Right cardiac atrium (tissue), 5 donors: ENCODE data around the gene PTPN11. TPM values are rescaled to one million over a fixed set of nuclear protein-coding genes. Genes with fewer than 3 reads are reported as not detected.
"Not testable (repeated sequence)": the region's sequence is repeated elsewhere in the genome, so short reads cannot be mapped to it uniquely, and the experiment has no call there.

ENCODE experiments used
- ATAC-seq, 2 donors: fragments of 200-7000 bp; cut with Tn5 transposase; one replicate each; pipeline versions ENCODE4 v1.8.0 to v1.9.1; 2020; ENCODE audit warnings: moderate library complexity in 2 of 2, mild to moderate bottlenecking in 1 of 2
- DNase-seq, 3 donors: peaks; one replicate each; pipeline ENCODE4 v3.0.0-alpha.2; 2020
- H3K27ac ChIP-seq: one replicate; pipeline ENCODE4 v1.5.1; 2013; ENCODE audit warnings: mild to moderate bottlenecking, low read length, control low read depth, moderate library complexity
- H3K27me3 ChIP-seq: one replicate; pipeline ENCODE4 v1.6.1; 2013; ENCODE audit not compliant: control insufficient read depth, insufficient read depth
- H3K4me1 ChIP-seq: one replicate; pipeline ENCODE4 v1.6.1; 2013; ENCODE audit warnings: low read length; ENCODE audit not compliant: control insufficient read depth, insufficient read depth
- H3K4me3 ChIP-seq: one replicate; pipeline ENCODE4 v1.5.1; 2013; ENCODE audit warnings: low read length, control low read depth
- H3K9me3 ChIP-seq: one replicate; pipeline ENCODE4 v1.6.1; 2013; ENCODE audit warnings: low read length; ENCODE audit not compliant: control insufficient read depth
- WGBS: extraction: QIAGEN DNeasy Blood & Tissue Kit; methylation state at CpG from one replicate; pipeline ENCODE4 v1.1.7; 2013; 5-methylcytosine and 5-hydroxymethylcytosine counted together
- intact Hi-C, 4 donors: fragments of 100-400 bp; cut with DNase I; formaldehyde crosslinking; loops; one replicate each; pipeline versions ENCODE4 v1.11.0 to v1.14.0; 2022 to 2023
- polyA plus RNA-seq: library from polyadenylated mRNA; stranded (reverse); fragments of 200-250 nt; gene quantifications from one replicate; pipeline ENCODE4 v1.2.3, GENCODE V29; 2013
- total RNA-seq, 4 donors: library from RNA; stranded (reverse); fragmentation: NEBNext Ultra II Directional; extraction: Animal tissue kit (Norgen Biotek cat#: 25700); gene quantifications; one replicate each; pipeline ENCODE4 v1.2.1, GENCODE V29; 2021
- donor health status: healthy with polysubstance abuse.
- donor health status: DM: no; HTN: yes; CAD: no.
- donor health status: DM: no; HTN: no; CAD: no.
- donor health status: DM: no; HTN: yes; CAD: no; lungs with severe emphysema.
- donor health status: DM: yes; HTN: yes; CAD: no.

The PTPN11 gene
- total and polyA plus RNA-seq, 5 donors = 31.2 to 120 (median 98.2) TPM

DNA sequence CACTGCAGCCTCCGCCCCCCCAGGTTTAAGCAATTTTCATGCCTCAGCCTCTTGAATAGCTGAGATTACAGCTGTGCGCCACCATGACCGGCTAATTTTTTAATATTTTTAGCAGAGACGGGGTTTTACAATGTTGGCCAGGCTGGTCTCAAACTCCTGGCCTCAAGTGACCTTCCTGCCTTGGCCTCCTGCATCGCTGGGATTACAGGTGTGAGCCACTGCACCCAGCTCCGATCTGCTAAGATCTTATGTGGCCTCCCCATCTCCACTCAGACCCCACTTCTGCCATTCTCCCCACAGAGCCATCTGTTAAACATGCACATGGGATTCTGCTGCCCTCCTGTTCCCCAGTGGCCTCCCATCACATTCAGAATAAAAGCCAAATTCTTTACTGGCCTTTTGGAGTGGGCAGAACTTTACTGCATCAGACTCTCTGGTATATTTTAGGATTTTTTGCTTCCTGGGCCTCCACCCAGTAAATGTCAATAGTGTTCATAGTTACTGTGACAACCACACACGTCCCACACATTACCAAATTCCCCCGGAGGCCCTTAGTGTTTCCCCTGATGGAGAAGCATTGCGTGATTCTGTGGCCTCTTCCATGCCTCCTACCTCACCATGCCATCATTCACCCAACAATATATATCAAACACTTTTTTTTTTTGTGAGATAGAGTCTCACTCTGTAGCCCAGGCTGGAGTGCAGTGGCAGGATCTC, 96.3 kb downstream of the PTPN11 start:
- Histone ChIP-seq H3K4me1 (no peaks in the 10 kb centered on the region), H3K27ac (no peak overlapping the region), H3K9me3 (no peaks in the 10 kb centered on the region), H3K27me3 (no peaks in the 10 kb centered on the region), H3K4me3 (no peak overlapping the region)
- no peak for ATAC-seq
- WGBS = 74% methylated on average over 9 of the region's 9 CpGs
- intact Hi-C loops = no loop called here
- no peak for DNase-seq

DNA sequence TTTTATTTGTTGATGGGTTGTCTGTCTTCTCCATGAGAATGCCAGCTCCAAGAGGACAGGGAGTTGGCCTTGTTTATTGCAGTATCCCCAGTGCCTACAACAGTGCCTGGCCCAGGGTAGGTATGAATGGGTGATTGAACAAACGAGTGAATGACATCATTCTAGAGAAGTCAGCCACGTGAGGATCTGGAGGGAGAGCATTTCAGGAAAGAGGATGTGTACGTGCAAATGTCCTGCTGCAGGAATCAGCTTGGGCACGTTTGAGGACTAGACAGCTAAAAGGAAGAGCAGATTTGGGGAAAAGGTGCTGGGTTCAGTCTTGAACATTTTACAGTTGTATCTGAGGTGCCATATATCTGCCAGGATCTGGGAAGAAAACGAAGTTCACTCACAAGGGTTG, 97.1 kb downstream of the PTPN11 start:
- ATAC-seq = no peak
- no peak for DNase-seq
- Histone ChIP-seq H3K9me3 (no peaks in the 10 kb centered on the region), H3K4me3 (no peak overlapping the region), H3K27ac (no peak overlapping the region), H3K27me3 (no peaks in the 10 kb centered on the region), H3K4me1 (no peaks in the 10 kb centered on the region)
- intact Hi-C loops = no loop called here
- 73% methylated on average over 5 of the region's 5 CpGs for WGBS

GRCh38 chr12:112517730-112518364, 99.1 kb downstream of the PTPN11 start:
- H3K27ac ChIP-seq = no peak overlapping the region
- WGBS = 76% methylated on average over 7 of the region's 7 CpGs
- H3K9me3 ChIP-seq = no peaks in the 10 kb centered on the region
- H3K4me3 ChIP-seq = no peak overlapping the region
- intact Hi-C loops = no loop called here
- DNase-seq = no peak
- no peak for ATAC-seq
- H3K4me1 ChIP-seq = no peaks in the 10 kb centered on the region
- no peaks in the 10 kb centered on the region for H3K27me3 ChIP-seq

- intact Hi-C loops = no loop called here
- no peaks in the 10 kb centered on the region for H3K4me1 ChIP-seq
- WGBS = 83% methylated on average over 7 of the region's 7 CpGs
- no peaks in the 10 kb centered on the region for H3K9me3 ChIP-seq
- DNase-seq (no peak), ATAC-seq (no peak)
- H3K4me3 ChIP-seq = no peak overlapping the region
- no peak overlapping the region for H3K27ac ChIP-seq
- H3K27me3 ChIP-seq = no peaks in the 10 kb centered on the region
Observed at GRCh38 chr12:112518365-112518735, 99.6 kb downstream of the PTPN11 start.

- H3K27ac ChIP-seq, H3K27me3 ChIP-seq, H3K9me3 ChIP-seq, intact Hi-C loops, DNase-seq, ATAC-seq, H3K4me3 ChIP-seq, H3K4me1 ChIP-seq: not testable (repeated sequence)
- WGBS = 94% methylated on average over 26 of the region's 26 CpGs
Observed at GRCh38 chr12:112519841-112520340, 101.1 kb downstream of the PTPN11 start.

DNA sequence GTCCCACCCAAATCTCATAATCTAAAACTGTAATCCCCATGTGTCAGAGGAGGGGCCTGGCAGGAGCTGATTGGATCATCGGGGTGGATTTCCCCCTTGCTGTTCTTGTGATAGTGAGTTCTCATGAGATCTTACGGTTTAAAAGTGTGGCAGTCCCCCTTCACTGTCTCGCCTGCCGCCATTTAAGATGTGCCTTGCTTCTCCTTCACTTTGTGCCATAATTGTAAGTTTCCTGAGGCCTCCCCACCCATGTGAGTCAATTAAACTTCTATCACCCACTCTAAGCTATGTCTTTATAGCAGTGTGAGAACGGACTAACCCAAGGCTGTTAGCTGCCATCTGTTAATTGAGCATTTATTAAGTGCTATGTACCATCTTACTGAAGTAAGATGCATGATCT, 105.1 kb downstream of the PTPN11 start:
- no peak for ATAC-seq
- WGBS = 88% methylated on average over 5 of the region's 5 CpGs
- Histone ChIP-seq H3K27me3 (no peaks in the 10 kb centered on the region), H3K4me1 (no peaks in the 10 kb centered on the region), H3K4me3 (no peak overlapping the region), H3K27ac (no peak overlapping the region), H3K9me3 (no peaks in the 10 kb centered on the region)
- intact Hi-C loops = no loop called here
- DNase-seq = no peak

GRCh38 chr12:112524269-112524668, 105.5 kb downstream of the PTPN11 start:
- no peaks in the 10 kb centered on the region for H3K4me1 ChIP-seq
- intact Hi-C loops = no loop called here
- no peak for DNase-seq
- H3K4me3 ChIP-seq = no peak overlapping the region
- no peak overlapping the region for H3K27ac ChIP-seq
- WGBS = 91% methylated on average over 4 of the region's 4 CpGs
- no peak for ATAC-seq
- no peaks in the 10 kb centered on the region for H3K9me3 ChIP-seq
- no peaks in the 10 kb centered on the region for H3K27me3 ChIP-seq

DNA sequence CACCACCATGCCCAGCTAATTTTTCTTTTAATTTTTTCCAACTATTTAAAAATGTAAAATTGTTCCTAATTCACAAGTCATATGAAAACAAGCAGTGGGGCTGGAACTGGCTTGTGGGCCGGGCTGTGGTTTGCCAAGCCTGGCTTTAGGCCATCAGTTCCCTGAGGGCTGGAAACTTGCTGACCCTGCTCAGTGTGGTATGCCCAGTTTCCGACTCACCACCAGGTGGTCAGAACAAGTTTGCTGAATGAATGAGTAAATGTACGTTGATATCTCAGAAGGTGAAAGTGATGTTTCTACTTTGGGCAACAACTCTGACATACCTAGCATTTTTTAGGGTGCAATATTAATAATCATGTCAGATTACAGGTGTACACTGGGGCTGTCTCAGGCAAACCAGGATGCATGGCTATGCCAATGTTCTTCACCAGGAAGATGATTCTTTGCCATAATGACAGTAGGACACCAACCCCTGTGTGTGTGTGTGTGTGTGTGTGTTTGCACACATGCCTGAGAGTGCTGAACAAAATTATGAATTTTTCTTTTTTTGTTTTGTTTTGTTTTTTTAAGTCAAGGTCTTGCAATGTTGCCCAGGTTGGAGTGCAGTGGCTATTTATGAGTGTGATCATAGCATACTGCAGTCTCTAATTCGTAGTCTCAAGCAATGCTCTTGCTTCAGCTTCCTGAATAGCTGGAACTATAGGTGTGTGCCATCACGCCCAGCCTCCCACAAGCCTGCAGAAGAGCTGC, 106.1 kb downstream of the PTPN11 start:
- DNase-seq = no peak
- Histone ChIP-seq H3K9me3 (no peaks in the 10 kb centered on the region), H3K27ac (no peak overlapping the region), H3K4me1 (no peaks in the 10 kb centered on the region), H3K4me3 (no peak overlapping the region), H3K27me3 (no peaks in the 10 kb centered on the region)
- no peak for ATAC-seq
- intact Hi-C loops = no loop called here
- WGBS = 63% methylated on average over 5 of the region's 5 CpGs

DNA sequence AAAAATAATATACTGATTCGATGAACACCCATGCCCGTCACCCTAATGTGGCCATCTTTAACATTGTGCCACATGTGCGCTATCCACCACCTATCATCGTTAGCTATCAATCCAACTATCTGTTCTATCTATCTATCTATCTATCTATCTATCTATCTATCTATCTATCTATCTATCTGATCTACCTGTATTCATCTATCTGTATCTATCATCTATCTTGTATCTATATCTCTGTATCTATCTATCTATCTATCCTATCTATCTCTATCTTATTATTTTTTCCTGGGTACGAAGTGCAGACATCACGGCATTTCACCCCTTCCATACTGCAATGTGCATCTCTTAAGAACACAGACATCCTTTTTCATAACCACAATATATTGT, 106.7 kb downstream of the PTPN11 start:
- Histone ChIP-seq H3K4me3 (no peak overlapping the region), H3K27me3 (no peaks in the 10 kb centered on the region), H3K4me1 (no peaks in the 10 kb centered on the region), H3K27ac (no peak overlapping the region), H3K9me3 (no peaks in the 10 kb centered on the region)
- WGBS = 92% methylated on average over 6 of the region's 6 CpGs
- no peak for ATAC-seq
- intact Hi-C loops = no loop called here
- DNase-seq = no peak

- H3K4me3 ChIP-seq = no peak overlapping the region
- no peak for DNase-seq
- no peaks in the 10 kb centered on the region for H3K4me1 ChIP-seq
- H3K27ac ChIP-seq = no peak overlapping the region
- no peak for ATAC-seq
- intact Hi-C loops = no loop called here
- no peaks in the 10 kb centered on the region for H3K27me3 ChIP-seq
- H3K9me3 ChIP-seq = no peaks in the 10 kb centered on the region
Observed at GRCh38 chr12:112527082-112527481, 108.3 kb downstream of the PTPN11 start.

DNA sequence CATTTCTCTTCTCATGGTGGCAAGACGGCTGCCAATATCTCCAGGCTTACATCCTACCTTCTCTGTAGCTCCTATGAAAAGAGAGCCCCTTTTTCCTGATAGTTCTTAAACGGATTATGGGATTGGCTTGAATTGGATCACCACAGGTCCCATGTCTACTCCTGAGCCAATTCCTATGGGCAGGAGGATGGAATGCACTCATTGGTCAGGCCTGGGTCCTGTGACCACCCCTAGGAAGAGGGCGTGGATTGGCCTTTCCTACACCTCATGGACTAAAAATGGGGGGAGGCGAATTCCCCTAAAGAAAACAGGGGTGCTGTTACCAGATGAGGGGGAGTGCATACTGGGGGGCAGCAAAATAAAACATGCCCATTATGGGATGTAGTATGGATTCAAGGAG, 108.8 kb downstream of the PTPN11 start:
- Histone ChIP-seq H3K27ac (no peak overlapping the region), H3K4me3 (no peak overlapping the region), H3K4me1 (no peaks in the 10 kb centered on the region), H3K27me3 (no peaks in the 10 kb centered on the region), H3K9me3 (no peaks in the 10 kb centered on the region)
- intact Hi-C loops = no loop called here
- WGBS = 91% methylated on average over 4 of the region's 4 CpGs
- DNase-seq = no peak
- ATAC-seq = no peak
